ENCODE results near the gene SLC25A1.

DNA sequence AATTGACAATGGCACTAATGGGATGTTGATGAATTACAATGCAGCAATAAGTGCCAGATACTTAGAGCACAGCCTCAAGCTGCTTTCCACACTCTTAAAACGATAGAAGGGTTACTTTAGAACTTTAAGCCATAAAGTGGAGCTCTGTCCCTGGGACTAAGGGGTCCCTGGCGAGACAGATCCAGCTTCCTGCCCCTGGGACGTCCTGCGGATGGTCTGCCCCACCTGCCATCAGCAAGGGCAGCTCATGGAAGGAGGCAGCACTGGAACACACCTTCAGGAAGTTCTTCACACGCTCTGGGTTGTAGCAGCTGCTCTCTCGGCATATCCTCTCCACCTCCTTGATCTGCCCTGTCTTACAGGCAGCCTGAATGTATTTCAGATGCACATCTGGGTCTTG, 45.1 kb upstream of the SLC25A1 start:
- TF ChIP-seq, protein P1, sequence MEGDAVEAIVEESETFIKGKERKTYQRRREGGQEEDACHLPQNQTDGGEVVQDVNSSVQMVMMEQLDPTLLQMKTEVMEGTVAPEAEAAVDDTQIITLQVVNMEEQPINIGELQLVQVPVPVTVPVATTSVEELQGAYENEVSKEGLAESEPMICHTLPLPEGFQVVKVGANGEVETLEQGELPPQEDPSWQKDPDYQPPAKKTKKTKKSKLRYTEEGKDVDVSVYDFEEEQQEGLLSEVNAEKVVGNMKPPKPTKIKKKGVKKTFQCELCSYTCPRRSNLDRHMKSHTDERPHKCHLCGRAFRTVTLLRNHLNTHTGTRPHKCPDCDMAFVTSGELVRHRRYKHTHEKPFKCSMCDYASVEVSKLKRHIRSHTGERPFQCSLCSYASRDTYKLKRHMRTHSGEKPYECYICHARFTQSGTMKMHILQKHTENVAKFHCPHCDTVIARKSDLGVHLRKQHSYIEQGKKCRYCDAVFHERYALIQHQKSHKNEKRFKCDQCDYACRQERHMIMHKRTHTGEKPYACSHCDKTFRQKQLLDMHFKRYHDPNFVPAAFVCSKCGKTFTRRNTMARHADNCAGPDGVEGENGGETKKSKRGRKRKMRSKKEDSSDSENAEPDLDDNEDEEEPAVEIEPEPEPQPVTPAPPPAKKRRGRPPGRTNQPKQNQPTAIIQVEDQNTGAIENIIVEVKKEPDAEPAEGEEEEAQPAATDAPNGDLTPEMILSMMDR (IDR thresholded peaks at IDR 0.05): no peak
- no peak for TF ChIP-seq POLR2A (IDR thresholded peaks at IDR 0.05)
